Embryonic facial prominence (tissue), 1 donor: Measurements from ENCODE around the gene DNAI4.
"Not testable (repeated sequence)": the region's sequence is repeated elsewhere in the genome, so short reads cannot be mapped to it uniquely, and the experiment has no call there.

Source experiments
- DNase-seq: peaks from one replicate; pipeline ENCODE4 v3.0.0-alpha.2; 2016; ENCODE audit errors: extremely low spot score

Gene DNAI4, protein sequence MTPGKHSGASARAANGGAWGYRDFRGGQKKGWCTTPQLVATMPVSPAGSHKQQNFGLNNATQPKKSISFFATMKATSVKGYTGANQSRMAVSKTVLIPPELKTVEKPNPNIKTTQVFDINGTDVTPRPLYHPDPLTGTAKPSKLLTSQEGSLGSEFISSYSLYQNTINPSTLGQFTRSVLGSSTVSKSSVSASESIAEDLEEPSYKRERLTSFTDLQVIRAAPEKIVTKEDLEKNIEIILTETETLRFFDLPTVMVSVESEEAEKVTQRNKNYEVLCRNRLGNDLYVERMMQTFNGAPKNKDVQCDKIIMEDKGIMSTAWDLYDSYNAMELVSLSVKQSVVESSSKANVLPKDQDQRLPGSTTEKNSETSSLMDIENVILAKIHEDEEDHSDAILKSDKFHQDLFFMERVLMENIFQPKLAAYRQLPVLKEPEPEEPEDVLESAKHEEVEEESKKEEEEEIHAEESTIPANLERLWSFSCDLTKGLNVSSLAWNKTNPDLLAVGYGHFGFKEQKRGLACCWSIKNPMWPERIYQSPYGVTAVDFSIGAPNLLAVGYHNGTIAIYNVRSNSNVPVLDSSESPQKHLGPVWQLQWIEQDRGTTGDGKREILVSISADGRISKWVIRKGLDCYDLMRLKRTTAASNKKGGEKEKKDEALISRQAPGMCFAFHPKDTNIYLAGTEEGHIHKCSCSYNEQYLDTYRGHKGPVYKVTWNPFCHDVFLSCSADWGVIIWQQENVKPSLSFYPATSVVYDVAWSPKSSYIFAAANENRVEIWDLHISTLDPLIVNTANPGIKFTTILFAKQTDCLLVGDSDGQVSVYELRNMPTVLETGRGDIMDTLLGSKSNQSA

DNA sequence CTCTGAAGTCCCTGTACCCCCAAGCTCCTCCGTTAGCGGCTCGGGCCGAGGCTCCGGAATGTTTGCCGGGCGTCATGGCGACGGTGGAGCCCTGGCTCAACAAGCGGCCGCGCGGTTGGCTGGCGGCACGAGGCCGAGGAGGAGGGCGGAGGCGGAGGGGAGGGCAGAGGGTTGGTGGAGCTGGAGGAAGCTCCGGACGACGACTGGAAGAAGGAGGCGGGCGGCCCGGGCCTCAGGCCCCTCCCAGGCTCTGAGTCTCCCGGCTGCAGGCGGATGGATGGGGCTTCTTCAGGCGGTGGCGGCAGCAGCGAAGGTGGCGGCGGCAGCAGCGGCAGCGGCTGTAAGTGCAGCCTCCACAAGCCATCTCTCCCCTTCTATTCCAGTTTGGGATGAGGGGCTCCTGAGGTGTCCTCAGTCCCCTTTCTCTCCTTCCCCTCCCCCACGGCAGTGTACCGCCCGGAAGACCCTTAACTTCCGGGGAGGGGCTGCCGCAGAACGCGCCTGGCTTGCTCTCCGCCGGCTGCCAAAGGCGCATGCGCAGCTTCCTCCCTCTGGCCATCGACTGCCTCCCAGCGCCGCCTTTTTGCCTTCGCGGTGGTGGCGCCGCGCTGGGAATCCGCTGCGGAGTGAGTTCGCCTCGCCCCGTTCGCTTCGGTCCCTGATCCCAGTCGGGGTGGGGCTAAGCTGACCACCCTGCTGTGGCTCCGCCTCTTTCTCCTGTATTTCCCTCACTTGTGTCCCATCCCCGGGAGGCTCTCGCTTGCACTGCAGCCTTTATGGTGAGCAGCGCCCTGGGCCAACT is at the start of gene DNAI4, which contains the start of gene MIER1:
TSS of gene DNAI4 (minus strand) at position 101 of the 802 bp plus-strand sequence. CDS start at position 76, 25 bp downstream.
TSS of gene MIER1 (plus strand) at position 235 of the 802 bp plus-strand sequence. CDS start at position 274, 39 bp downstream.
- DNase-seq: peak; percentile 97

DNA sequence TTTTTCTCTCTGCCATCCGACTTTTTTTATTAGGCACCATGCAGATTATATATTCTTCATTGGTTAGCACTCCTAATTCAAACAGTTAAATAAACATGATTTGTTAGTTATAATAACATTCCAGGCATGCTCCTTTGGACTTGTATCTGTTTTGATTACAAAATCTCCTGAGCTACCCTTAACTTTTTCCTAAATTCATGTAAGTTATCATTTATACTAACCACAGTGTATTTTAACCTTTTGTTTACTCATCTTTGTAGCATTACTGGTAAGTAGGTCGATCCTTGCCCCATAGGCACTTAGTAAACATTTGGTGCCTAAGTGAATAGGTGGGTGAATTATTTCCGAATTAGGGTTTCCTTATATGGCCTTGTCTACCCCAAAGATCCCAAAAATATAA is 43.9 kb upstream of the DNAI4 start:
- no peak for DNase-seq

DNA sequence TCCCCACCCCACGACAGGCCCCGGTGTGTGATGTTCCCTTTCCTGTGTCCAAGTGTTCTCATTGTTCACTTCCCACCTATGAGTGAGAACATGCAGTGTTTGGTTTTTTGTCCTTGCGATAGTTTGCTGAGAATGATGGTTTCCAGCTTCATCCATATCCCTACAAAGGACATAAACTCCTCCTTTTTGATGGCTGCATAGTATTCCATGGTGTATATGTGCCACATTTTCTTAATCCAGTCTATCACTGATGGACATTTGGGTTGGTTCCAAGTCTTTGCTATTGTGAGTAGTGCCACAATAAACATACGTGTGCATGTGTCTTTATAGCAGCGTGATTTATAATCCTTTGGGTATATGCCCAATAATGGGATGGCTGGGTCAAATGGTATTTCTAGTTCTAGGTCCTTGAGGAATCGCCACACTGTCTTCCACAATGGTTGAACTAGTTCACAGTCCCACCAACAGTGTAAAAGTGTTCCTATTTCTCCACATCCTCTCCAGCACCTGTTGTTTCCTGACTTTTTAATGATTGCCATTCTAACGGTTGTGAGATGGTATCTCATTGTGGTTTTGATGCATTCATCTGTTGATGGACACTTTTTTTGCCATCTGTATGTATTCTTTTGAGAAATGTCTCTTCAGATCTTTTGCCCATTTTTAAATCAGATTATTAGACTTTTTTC is 41.7 kb upstream of the DNAI4 start:
- not testable (repeated sequence) for DNase-seq

DNA sequence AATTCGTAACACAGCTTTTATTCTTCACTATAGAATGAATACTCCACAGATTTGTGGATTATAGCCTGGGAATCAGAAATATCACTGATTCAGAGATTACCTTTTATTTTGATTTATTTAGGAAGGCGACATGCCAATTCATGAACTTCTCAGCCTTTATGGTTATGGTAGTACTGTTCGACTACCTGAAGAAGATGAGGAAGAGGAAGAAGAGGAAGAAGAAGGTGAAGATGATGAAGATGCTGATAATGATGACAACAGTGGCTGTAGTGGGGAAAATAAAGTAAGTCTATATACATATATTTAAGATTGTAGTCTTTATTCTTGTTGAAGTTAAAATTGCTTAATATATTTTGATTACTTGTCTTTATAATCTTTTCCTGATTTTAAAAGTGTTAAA is 33.3 kb upstream of the DNAI4 start:
- no peak for DNase-seq

DNA sequence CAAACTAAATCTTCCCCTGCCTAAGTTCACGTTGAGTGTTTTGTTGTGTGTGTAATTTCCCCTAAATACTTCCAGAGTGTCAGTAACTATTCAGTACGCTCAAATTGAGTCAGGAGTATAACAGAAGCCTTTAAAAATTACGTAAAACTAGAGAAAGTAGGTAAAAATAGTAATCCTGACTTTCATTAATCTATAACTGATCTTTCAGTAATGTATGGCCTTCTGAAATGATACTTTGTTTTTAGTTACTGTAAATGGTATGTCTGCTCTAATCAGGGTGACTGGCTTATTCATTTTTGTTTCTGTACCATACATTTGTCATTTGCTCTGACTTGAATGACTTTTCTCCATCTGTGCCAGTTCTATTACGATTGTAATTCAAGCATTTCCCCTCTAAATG is 29.6 kb upstream of the DNAI4 start:
- no peak for DNase-seq

DNA sequence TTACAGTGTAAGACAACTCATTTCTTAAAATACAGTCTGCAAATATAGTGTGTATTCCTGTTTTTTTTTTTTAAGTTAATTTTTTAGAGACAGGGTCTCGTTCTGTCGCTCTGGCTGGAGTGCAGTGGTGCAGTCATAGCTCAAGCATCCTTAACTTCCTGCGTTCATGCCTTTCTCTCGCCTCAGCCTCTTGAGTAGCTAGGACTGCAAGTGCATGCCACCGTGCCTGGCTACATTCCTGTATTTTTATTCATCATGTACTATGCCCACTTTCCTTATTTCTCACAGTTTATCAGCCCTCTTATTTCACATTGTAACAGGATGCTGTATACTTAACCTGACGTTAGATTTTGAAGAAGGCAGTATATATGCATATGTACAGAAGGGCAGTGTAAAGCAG is 26.9 kb upstream of the DNAI4 start:
- no peak for DNase-seq

DNA sequence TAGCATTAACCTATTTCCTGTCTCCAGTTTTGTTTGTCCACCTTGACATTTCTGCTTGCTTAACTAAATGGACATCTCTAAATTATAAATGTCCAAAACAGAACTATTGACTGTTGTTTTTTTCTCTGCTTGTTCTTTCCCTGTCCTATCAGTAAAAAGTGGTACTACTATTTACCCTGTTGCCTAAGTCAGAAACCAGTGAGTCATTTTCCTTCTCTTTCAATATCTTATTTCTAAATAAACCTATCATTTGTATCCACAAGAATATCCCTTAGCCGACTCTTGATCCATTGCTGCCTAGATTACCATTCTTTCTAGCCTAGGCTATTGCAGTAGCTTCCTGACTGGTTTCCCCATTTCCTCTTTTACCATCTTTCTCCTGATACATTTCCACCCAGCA is 22.6 kb upstream of the DNAI4 start:
- no peak for DNase-seq

DNA sequence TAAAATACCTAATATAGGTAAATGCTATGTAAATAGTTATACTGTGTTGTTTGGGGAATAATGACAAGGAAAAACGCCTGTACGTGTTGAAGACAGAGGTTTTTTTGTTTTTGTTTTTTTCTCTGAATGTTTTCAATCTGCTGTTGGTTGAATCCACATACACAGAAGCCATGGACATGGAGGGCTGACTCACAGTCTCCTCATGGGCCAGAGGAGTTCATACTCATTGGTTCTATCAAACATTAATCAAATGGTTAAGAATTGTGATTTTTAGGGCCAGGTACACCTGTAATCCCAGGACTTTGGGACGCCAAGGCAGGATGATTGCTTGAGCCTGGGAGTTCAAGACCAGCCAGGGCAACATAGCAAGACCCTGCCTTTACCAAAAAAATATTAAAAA is 20.7 kb upstream of the DNAI4 start:
- no peak for DNase-seq

DNA sequence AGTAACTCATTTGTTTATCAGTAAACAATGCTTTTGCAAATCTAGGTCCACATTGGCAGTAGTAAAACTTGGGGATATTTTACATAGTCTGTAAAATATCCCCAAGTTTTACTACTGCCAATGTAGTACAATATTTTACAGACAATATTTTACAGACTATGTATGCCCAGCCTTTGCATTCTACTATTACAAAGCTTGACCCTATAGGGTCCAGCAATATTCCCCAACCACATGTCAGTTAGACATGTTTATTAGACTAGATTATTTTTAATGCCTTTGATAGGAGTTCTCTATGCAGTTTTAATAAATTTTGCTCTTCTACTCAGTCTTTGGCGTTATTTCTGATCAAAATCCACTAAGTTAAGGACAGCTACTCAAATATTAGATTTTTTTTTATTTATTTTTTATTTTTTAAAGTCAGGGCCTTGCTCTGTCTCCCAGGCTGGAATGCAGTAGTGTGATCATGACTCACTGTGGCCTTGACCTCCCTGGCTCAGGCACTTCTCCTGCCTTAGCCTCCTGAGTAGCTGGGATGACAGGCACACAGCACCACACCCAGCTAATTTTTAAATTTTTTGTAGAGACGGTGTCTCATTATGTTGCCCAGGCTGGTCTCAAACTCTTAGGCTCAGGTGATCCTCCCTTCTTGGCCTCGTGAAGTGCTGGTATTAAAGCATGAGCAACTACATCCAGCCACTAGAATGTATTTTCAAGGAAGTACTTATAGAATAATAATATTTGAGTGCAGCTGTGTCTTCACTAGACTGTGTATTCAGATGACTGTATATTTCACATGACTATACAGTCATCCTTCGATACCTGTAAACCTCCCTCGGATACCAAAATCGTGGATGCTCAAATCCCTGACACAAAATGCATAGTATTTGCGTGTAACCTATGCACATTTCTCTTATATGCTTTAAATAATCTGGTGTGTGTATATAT is 19.9 kb upstream of the DNAI4 start:
- DNase-seq: no peak

DNA sequence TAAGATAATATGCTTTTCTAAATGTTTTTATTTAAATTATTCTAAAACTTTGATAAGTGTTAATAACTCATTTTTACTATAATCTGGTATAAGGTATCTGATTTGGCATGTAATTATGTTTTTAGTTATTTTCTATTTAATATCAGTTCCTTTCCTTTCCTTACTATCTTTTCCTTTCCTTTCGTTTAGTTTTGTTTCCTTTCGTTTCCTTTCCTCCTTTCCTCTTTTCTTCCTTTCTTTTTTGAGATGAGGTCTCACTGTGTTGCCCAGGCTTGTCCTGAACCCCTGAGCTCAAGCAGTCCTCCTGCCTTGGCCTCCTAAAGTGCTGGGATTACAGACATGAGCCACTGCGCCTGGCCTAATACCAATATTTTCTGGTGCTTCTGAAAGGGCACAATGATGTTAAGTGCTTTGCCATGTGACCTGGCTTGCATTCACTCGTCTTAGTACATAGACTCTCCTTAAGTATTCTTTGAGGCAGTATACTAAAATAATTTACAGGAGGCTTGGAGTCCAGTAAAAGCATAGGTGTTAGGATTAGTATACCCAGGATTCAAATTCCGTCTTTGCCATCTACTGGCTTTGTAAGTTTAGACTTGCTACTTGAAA is 18.8 kb upstream of the DNAI4 start:
- no peak for DNase-seq

DNA sequence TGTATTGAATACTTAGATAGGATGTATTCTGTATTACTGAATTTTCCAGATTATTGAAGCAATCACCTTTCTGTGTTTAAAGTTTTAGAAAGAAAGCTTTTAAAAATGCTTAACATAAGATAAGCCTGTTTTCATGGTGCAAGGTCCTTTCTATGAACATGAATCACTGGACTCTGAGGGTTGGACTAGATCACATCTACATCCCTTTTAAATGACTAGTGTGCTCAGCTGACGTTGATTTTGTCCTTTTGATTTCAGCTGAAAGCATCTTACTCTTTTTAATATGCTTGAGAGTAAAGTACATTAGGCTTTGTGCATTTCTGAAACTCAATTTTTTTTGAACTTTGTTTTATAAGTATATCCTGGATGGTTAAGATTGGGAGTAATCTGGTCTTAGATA is 16.3 kb upstream of the DNAI4 start:
- no peak for DNase-seq

DNA sequence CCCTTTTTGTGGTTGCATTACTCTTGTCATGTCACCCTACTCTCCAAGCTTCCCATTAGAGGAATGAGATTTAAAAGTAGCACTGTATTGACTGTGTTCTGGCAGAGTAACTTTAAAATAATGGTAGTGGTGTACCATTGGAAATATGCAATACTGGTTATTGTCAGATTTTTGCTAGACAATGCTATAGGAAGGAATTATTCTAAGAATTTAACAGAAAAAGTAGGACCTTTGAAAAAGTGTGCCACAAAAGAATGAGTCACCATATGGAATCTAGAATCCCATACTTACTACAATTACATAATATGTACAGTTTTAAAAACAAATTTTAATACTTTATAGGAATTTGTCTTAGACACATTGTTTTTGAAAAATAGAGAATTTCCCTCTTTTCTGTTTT is 14.0 kb upstream of the DNAI4 start:
- DNase-seq: no peak

DNA sequence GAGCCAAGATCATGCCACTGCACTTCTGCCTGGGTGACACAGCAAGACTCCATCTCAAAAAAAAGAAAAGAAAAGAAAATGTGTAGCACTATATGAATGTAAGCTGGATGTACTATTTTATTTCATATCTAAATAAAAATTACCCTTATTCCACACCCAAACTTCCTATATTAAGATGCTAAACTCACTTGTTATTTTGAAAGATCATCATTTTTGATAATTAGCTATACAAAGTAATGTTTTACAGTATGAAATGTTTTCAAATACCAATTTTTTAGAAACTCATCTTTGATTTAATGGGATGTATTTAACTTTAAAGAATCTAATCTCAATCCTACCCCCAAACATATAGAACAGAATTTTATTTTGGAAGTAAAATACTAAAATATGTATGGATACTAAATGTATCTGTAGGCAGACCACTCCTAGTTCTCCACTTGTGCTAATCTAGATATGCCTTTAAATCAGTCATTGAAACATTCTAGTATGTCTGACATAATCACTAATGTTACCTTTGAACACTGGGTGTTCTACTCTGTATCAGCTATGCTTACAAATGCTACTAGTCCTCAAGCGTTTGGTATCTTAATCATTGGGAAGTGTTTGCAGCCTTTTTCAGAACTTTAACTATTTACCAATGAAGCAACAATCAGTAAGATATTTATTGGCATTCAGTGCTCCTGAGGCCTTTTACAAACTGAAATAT is 13.0 kb upstream of the DNAI4 start:
- no peak for DNase-seq

DNA sequence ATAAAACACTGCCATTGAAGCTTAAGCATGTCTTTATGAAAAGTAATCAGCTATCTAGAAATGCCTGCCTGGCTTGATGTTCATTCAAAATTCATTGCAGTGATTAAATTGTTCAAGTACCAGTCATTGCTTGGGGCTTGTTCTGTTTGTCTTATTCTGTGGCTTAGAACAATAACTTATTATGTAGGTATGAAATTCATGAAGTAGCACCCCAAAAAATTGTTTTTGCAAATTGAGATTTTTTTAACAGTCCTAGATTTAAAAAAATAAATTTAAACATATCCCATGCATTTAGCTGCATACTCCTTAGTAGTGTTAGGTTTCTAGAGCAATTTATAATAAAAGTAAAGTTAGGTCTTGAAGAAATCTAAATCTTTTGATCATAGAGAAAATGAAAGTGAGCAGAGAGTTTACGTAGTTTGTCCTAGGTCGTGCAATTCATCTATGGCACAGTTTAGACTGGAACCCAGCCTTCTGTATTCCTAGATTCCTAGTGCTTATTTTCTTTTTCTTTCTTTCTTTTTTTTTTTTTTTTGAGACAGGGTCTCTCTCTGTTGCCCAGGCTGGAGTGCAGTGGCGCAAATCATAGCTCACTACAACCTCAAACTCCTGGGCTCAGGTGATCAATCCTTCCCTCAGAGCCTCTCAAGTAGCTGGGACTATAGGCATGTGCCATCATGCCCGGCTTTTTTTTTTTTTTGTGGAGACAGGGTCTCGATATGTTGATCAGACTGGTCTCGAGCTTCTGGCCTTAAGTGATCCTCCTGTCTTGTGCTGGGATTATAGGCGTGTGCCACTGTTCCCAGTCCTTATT is 9.4 kb upstream of the DNAI4 start:
- no peak for DNase-seq

DNA sequence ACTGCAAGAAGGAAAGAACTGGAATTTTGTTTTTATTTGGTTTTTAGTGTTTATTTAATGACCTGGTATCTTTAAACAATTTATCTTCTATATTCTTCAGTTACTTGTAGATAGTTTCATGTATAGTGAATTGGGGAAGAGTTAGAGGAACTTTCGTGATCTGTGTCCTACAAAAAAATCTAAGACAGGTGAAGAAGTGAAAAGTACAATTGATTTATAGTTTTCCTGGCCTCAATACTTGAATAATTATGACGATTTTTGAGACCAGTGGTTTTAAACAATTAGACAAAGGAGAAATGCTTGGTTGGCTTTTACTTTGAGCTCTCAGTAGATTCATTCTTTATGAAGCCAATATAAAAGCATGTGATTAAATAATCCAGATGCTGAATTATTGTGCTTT is 7.6 kb upstream of the DNAI4 start:
- no peak for DNase-seq

DNA sequence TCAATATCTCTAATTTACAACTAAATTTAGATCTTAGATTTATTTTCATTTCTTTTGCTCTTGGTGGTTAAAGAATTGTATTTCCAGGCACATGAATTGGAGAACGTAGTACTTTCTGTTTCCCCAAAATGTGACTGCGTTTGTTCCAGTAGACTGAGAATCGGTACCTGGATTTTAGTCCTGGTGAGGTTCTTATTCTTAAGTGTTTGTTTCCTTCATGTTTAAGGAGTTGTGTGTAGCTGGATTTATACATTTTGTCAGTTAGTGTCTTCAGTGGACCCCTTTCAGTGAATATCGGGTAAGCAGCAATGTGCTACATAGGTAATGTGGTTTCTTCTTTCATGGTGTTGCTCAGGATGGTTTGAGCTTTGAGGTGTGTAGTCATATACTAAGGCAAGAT is 6.9 kb upstream of the DNAI4 start:
- no peak for DNase-seq

DNA sequence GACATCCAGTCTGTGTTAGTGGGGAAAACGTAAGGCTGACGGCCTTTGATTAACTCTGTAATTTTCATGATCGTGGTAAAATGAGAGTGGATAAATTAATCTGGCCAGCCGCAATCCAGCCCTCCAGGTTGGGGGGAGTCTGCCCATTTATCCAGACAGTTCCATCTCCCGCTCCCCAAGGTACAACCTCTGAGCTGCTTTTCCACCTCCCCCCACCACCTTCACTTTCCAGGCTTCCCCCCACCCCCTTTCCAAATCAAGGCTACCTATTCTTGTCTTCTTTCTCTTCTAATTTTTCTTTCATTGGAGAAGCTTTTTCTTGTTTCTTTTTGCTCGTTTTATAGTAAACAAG is 6.1 kb upstream of the DNAI4 start:
- no peak for DNase-seq

DNA sequence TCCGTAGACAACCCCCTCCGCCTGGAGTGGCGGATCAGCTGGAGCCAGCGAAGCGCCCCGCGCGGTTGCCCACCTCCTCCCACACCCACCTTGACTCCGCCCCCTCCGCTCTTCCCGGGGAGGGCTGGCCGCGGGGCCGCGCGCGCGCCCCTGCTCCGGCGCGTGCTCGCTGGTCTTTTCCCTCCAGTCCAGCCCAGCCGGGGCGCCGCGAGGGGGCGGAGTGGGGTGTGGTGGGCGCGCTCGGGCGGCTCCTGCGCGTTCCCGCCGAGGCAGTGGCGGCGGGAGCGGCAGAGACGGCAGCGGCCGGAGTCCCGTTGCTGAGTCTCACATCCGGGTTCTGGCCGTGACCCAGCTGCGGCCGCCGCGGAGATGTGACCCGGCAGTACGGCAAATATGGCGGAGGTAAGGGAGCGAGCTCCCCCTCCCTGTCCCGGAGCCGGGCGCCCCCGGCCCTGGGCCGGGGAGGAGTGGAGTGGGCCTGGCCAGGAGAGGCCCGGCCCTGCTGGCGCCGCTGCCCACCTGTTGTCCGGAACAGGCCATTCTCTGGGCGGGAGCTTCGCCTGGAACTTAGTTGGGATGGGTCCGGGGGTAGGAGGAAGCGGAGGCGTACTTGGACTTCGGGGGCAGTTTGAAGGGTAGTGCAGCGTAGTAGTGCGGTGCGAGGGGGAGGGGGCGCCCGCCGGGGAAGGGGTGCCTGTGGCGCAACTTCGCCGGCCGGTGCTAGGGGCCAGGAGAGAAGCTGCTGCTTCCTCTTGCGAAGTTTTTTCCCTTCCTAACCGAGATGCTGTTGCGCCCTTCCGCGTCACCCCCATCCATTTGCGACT is 5.6 kb upstream of the DNAI4 start:
- DNase-seq: peak; percentile 84
